GM12878 (cell line): ENCODE measurements around the gene CLSTN2. TPM values are rescaled to one million over a fixed set of nuclear protein-coding genes. Genes with fewer than 3 reads are reported as not detected.

Source experiments
- ATAC-seq: fragments of 200-7000 bp; cut with Tn5 transposase; 3 replicates; pipeline ENCODE4 v1.9.1; 2020; ENCODE audit warnings: mild to moderate bottlenecking, moderate library complexity
- BruUV-seq: library from RNA; stranded (reverse); fragments of 400-500 nt; replicated peaks from 2 replicates; lab custom pipeline; 2021; lab: Mats Ljungman, UMichigan
- CTCF ChIA-PET: fragments of 300-600 bp; sonication (Branson Sonifier 250); formaldehyde crosslinking; extraction: SDS; loops from one replicate; lab custom pipeline; 2021; ENCODE audit warnings: inconsistent platforms; lab: Yijun Ruan, JAX
- POLR2A ChIA-PET: fragments of 350-600 bp; formaldehyde crosslinking; extraction: SDS; loops from one replicate; lab custom pipeline; 2021; ENCODE audit warnings: inconsistent platforms; lab: Charles Lee
- RAD21 ChIA-PET: fragments of 300-600 bp; sonication (Branson Sonifier 250); formaldehyde crosslinking; loops from one replicate; lab custom pipeline; 2023; ENCODE audit warnings: antibody characterized with exemption; ENCODE audit not compliant: unreplicated experiment; lab: Charles Lee
- SMC1A ChIA-PET: fragments of 300-600 bp; sonication (Branson Sonifier 250); formaldehyde crosslinking; loops from one replicate; lab custom pipeline; 2023; ENCODE audit not compliant: unreplicated experiment, uncharacterized antibody; lab: Charles Lee
- DNase-seq: peaks from one replicate; pipeline ENCODE4 v3.0.0-alpha.2; 2011; ENCODE audit warnings: low read depth, low spot score
- FAIRE-seq: peaks from 3 replicates; lab custom pipeline; 2011; peaks lifted over from hg19 to GRCh38; lab: Jason Lieb, UNC
- H2AFZ ChIP-seq: 2 replicates; pipeline ENCODE4 v1.6.0; 2011; ENCODE audit warnings: low read depth, low read length, control low read depth; ENCODE audit not compliant: control insufficient read depth
- H3K27ac ChIP-seq: 2 replicates; pipeline ENCODE4 v1.5.1; 2011; ENCODE audit warnings: control low read depth; ENCODE audit not compliant: control insufficient read depth, insufficient read depth
- H3K27me3 ChIP-seq, 2 experiments: replicated peaks in 1 of 2; 2 replicates each; pipeline versions ENCODE4 v1.6.0 to v1.6.1; 2011; ENCODE audit warnings: low read length in 1 of 2; ENCODE audit not compliant: control insufficient read depth in 2 of 2, insufficient read depth in 2 of 2
- H3K36me3 ChIP-seq, 2 experiments: 2 replicates each; pipeline ENCODE4 v1.5.1; 2011; ENCODE audit warnings: low read length in 1 of 2; ENCODE audit not compliant: control insufficient read depth in 2 of 2, insufficient read depth in 2 of 2
- H3K4me1 ChIP-seq: 2 replicates; pipeline ENCODE4 v1.6.1; 2011; ENCODE audit warnings: mild to moderate bottlenecking, low read length, moderate library complexity, mixed read lengths; ENCODE audit not compliant: control insufficient read depth, insufficient read depth
- H3K4me2 ChIP-seq: 2 replicates; pipeline ENCODE4 v1.6.0; 2011; ENCODE audit warnings: control low read depth; ENCODE audit not compliant: control insufficient read depth, insufficient read depth
- H3K4me3 ChIP-seq: fragments of 200-600 bp; sonication (generic); 2 replicates; pipeline ENCODE4 v1.5.1; 2016
- H3K79me2 ChIP-seq: 2 replicates; pipeline ENCODE4 v1.6.0; 2011; ENCODE audit warnings: low read length; ENCODE audit not compliant: control insufficient read depth, insufficient read depth
- H3K9ac ChIP-seq: 2 replicates; pipeline ENCODE4 v1.8.0; 2011; ENCODE audit warnings: low read length, control low read depth, mixed read lengths; ENCODE audit not compliant: control insufficient read depth, insufficient read depth
- H3K9me3 ChIP-seq: replicated peaks from 3 replicates; pipeline ENCODE4 v1.5.1; 2011; ENCODE audit warnings: mild to moderate bottlenecking, low read length; ENCODE audit not compliant: control insufficient read depth, insufficient read depth
- H4K20me1 ChIP-seq: 2 replicates; pipeline ENCODE4 v1.6.0; 2011; ENCODE audit not compliant: control insufficient read depth, insufficient read depth
- FOS ChIP-seq: IDR thresholded peaks from 3 replicates; pipeline ENCODE4 v1.6.1; 2011; ENCODE audit warnings: borderline replicate concordance; ENCODE audit not compliant: insufficient read length; ENCODE audit errors: extremely low read depth
- MTA3 ChIP-seq: IDR thresholded peaks from 2 replicates; pipeline ENCODE4 v1.6.1; 2012; ENCODE audit warnings: low read length, inconsistent platforms, borderline replicate concordance
- NBN ChIP-seq: fragments of 450-650 bp; IDR thresholded peaks from 2 replicates; pipeline ENCODE4 v1.6.1; 2016
- NR2C1 ChIP-seq: fragments of 450-650 bp; IDR thresholded peaks from 2 replicates; pipeline ENCODE4 v1.6.1; 2017; ENCODE audit warnings: antibody characterized with exemption, mild to moderate bottlenecking, moderate library complexity
- POLR2AphosphoS5 ChIP-seq: IDR thresholded peaks from 2 replicates; pipeline ENCODE4 v1.6.1; 2011; ENCODE audit warnings: mild to moderate bottlenecking, low read length, inconsistent platforms
- SMAD1 ChIP-seq: fragments of 450-650 bp; IDR thresholded peaks from 2 replicates; pipeline ENCODE4 v1.6.1; 2018; ENCODE audit warnings: mild to moderate bottlenecking, low read depth; ENCODE audit not compliant: partially characterized antibody
- SMAD5 ChIP-seq: IDR thresholded peaks from 2 replicates; pipeline ENCODE4 v1.6.1; 2016; ENCODE audit warnings: antibody characterized with exemption, low read depth
- TARDBP ChIP-seq: IDR thresholded peaks from 2 replicates; pipeline ENCODE4 v1.6.1; 2016; ENCODE audit warnings: borderline replicate concordance
- whole genome bisulfite sequencing: methylation state at CpG from one replicate; pipeline ENCODE4 v1.1.6; 2016; ENCODE audit warnings: low lambda C conversion rate; ENCODE audit not compliant: insufficient replicate concordance, insufficient coverage; ENCODE audit errors: missing lambda C conversion rate; 5-methylcytosine and 5-hydroxymethylcytosine counted together
- in situ Hi-C: fragments of 300-500 bp; cut with MboI; formaldehyde crosslinking; loops from 9 replicates; pipeline ENCODE4 v1.14.3; 2018; ENCODE audit warnings: mixed read lengths
- intact Hi-C: fragments of 100-400 bp; cut with micrococcal nuclease; formaldehyde crosslinking; loops from one replicate; pipeline ENCODE4 v1.14.2; 2022; ENCODE audit not compliant: unreplicated experiment
- polyA plus RNA-seq, 11 experiments: library from polyadenylated mRNA; depleted of rRNA in 4 of 11; unstranded in 6 of 11; stranded (reverse) in 5 of 11; fragments of >200 nt; fragmentation: Nextera tagmentation in 4 of 11; fragmentation: Illumina TruSeq in 1 of 11; extraction: Ambion mirVana in 4 of 11; extraction: Trizol in 1 of 11; gene quantifications; 1 replicate in 1 of 11; 2 replicates in 10 of 11; pipeline versions ENCODE4 v1.2.1 to v1.2.3, GENCODE V29; 2011 to 2016; ENCODE audit warnings: inconsistent platforms in 2 of 11, missing spikeins in 2 of 11, low read depth in 1 of 11
- total RNA-seq, 4 experiments: library from RNA; depleted of rRNA in 3 of 4; stranded (reverse); fragments of >200 nt in 3 of 4; fragmentation: Illumina TruSeq in 1 of 4; extraction: Trizol in 1 of 4; gene quantifications; 2 replicates each; pipeline versions ENCODE4 v1.2.1 to v1.2.3, GENCODE V29; 2013 to 2021
- TF ChIP-seq, protein P1 (sequence below): IDR thresholded peaks from 2 replicates; pipeline ENCODE4 v1.6.1; 2011; ENCODE audit warnings: low read depth, low read length, improper control_type of control experiment, borderline replicate concordance

CLSTN2 gene
- total and polyA plus RNA-seq, 10 of the 15 experiments (the other 5 are each of a cell fraction or from before 2014, with no cell fraction given), result under 0.01 to 0.10 (median under 0.01) TPM; not detected in 5

DNA sequence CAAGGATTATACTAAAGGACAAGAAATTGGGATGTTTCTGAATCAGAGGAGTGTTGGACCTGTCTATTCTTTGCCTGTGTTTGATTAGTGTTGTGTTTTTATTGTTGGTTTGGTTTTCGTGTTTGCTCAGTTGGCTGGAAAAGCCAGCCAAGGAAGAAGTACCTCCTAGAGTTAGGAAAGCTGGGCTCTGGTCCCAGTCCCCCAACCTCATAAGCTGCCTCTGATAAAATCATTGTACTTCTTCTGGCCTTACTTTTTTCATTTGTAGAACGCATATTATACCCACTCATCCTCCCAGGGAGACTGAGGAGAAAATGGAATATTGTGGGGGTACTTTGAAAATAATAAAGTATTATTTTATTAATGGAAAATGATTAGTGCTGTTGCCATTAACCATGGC is 565.5 kb downstream of the CLSTN2 start:
- no peak for DNase-seq
- Histone ChIP-seq H3K9me3 (no peaks in the 10 kb centered on the region), H3K9ac (no peak overlapping the region), H4K20me1 (no peaks in the 10 kb centered on the region), H3K79me2 (no peaks in the 10 kb centered on the region), H3K27me3 (no peaks in the 10 kb centered on the region; a peak in 1 of 4 replicates), H3K4me3 (no peak overlapping the region), H3K4me2 (no peak overlapping the region), H2AFZ (no peak overlapping the region), H3K36me3 (no peaks in the 10 kb centered on the region), H3K27ac (no peak overlapping the region), H3K4me1 (no peaks in the 10 kb centered on the region)
- in situ Hi-C loops (no loop called here), intact Hi-C loops (no loop called here)
- FAIRE-seq, result no peak
- ChIA-PET SMC1A (interaction anchor here (0.7 to 1.7 kb wide), 3 partner anchors 9 to 383 kb away, joined by 3 to 6 read pairs (median 3); no protein-coding TSS in a partner anchor), RAD21 (interaction anchor here (1.0 to 1.1 kb wide), 2 partner anchors 9 to 364 kb away, joined by 3 to 4 read pairs; no protein-coding TSS in a partner anchor), POLR2A (no interaction called here), CTCF (interaction anchor here (1.1 to 2.0 kb wide), 7 partner anchors 15 to 372 kb away, joined by 3 to 14 read pairs (median 5); no protein-coding TSS in a partner anchor)
- BruUV-seq, result no TSS peak
- ATAC-seq, result no peak
- TF ChIP-seq NR2C1, result no peak
- no peak for TF ChIP-seq POLR2AphosphoS5
- no peak for TF ChIP-seq SMAD1
- TF ChIP-seq, protein P1, sequence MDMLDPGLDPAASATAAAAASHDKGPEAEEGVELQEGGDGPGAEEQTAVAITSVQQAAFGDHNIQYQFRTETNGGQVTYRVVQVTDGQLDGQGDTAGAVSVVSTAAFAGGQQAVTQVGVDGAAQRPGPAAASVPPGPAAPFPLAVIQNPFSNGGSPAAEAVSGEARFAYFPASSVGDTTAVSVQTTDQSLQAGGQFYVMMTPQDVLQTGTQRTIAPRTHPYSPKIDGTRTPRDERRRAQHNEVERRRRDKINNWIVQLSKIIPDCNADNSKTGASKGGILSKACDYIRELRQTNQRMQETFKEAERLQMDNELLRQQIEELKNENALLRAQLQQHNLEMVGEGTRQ, result no peak
- no peak for TF ChIP-seq TARDBP
- no peak for TF ChIP-seq SMAD5
- no peak for TF ChIP-seq MTA3
- no peak for TF ChIP-seq FOS
- TF ChIP-seq NBN, result no peak
- WGBS, result 0% methylated on average over 2 of the region's 2 CpGs
